Stimulated activated CD4-positive, alpha-beta T cell treated with anti-CD3 and anti-CD28 coated beads, Interleukin-12 subunit alpha, Interleukin-12 subunit beta, amount 100 ng/mL, for 48 hours (primary cell): ENCODE results near the gene FRMD4A.
"Not testable (repeated sequence)": the region's sequence is repeated elsewhere in the genome, so short reads cannot be mapped to it uniquely, and the experiment has no call there.

Experiments used
- DNase-seq, 3 donors: peaks; one replicate each; pipeline ENCODE4 v3.0.0-alpha.2; 2020; ENCODE audit warnings: low read depth in 2 of 3, low spot score in 1 of 3

Gene FRMD4A

GRCh38 chr10:13732465-13732881 lies 598.3 kb downstream of the FRMD4A start:
- no peak for DNase-seq

- no peak for DNase-seq
Observed at GRCh38 chr10:13731799-13732198, 598.9 kb downstream of the FRMD4A start.

GRCh38 chr10:13730956-13731355 lies 599.8 kb downstream of the FRMD4A start:
- DNase-seq: no peak

GRCh38 chr10:13730306-13730652 lies 600.4 kb downstream of the FRMD4A start:
- no peak for DNase-seq

GRCh38 chr10:13729586-13730305 lies 601.0 kb downstream of the FRMD4A start:
- DNase-seq: no peak

- no peak for DNase-seq
Observed at GRCh38 chr10:13728898-13729535, 601.7 kb downstream of the FRMD4A start.

GRCh38 chr10:13725594-13725993 lies 605.1 kb downstream of the FRMD4A start:
- no peak for DNase-seq

- DNase-seq: no peak
Observed at GRCh38 chr10:13724484-13724883, 606.2 kb downstream of the FRMD4A start.

GRCh38 chr10:13722747-13723653 lies 607.7 kb downstream of the FRMD4A start:
- no peak for DNase-seq

- DNase-seq: no peak
Observed at GRCh38 chr10:13721486-13721885, 609.2 kb downstream of the FRMD4A start.

- DNase-seq: no peak
Observed at GRCh38 chr10:13720699-13721098, 610.0 kb downstream of the FRMD4A start.

- no peak for DNase-seq
Observed at GRCh38 chr10:13719425-13719824, 611.3 kb downstream of the FRMD4A start.

- DNase-seq: no peak
Observed at GRCh38 chr10:13718820-13719219, 611.9 kb downstream of the FRMD4A start.

- peak; percentile 14 to 28 (median 18) for DNase-seq
Observed at GRCh38 chr10:13717936-13718772, 612.6 kb downstream of the FRMD4A start.

- no peak for DNase-seq
Observed at GRCh38 chr10:13717571-13717935, 613.2 kb downstream of the FRMD4A start.

- DNase-seq: no peak
Observed at GRCh38 chr10:13716081-13717071, 614.3 kb downstream of the FRMD4A start.

- DNase-seq: not testable (repeated sequence)
Observed at GRCh38 chr10:13715596-13715995, 615.1 kb downstream of the FRMD4A start.

- no peak for DNase-seq
Observed at GRCh38 chr10:13715100-13715499, 615.6 kb downstream of the FRMD4A start.

GRCh38 chr10:13712837-13713581 lies 617.7 kb downstream of the FRMD4A start:
- peak in 1 of 3 donors; percentile 4 for DNase-seq
